Mucosa of descending colon (tissue), 3 donors: ENCODE measurements around the gene SDK2. TPM values are rescaled to one million over a fixed set of nuclear protein-coding genes. Genes with fewer than 3 reads are reported as not detected.
A peak's percentile ranks its signal among the peaks of the same experiment; 100 is the strongest.
"Not testable (repeated sequence)": the region's sequence is repeated elsewhere in the genome, so short reads cannot be mapped to it uniquely, and the experiment has no call there.

ENCODE experiments used
- ATAC-seq: fragments of 200-7000 bp; cut with Tn5 transposase; one replicate; pipeline ENCODE4 v1.9.1; 2020; ENCODE audit warnings: mild to moderate bottlenecking, moderate library complexity
- DNase-seq, 3 donors: peaks; one replicate each; pipeline ENCODE4 v3.0.0-alpha.2; 2020
- H3K36me3 ChIP-seq: fragments of 200-600 bp; one replicate; pipeline ENCODE4 v1.8.0; 2021; ENCODE audit warnings: low read depth, mild to moderate bottlenecking
- H3K4me1 ChIP-seq: fragments of 200-600 bp; one replicate; pipeline ENCODE4 v1.8.0; 2021; ENCODE audit warnings: low read depth, mild to moderate bottlenecking
- H3K4me3 ChIP-seq: fragments of 200-600 bp; one replicate; pipeline ENCODE4 v1.8.0; 2021; ENCODE audit warnings: mild to moderate bottlenecking
- H3K9me3 ChIP-seq: fragments of 200-600 bp; one replicate; pipeline ENCODE4 v1.8.0; 2021; ENCODE audit warnings: mild to moderate bottlenecking
- intact Hi-C, 2 donors: fragments of 100-400 bp; cut with DNase I in 1 of 2; cut with micrococcal nuclease in 1 of 2; formaldehyde crosslinking; loops; one replicate each; pipeline versions ENCODE4 v1.11.0 to v1.11.1; 2022; cut with DNase I, micrococcal nuclease
- total RNA-seq, 3 donors: library from RNA; stranded (reverse); fragmentation: NEBNext Ultra II Directional in 2 of 3; extraction: Animal tissue kit (Norgen Biotek cat#: 25700) in 2 of 3; gene quantifications; one replicate each; pipeline versions ENCODE4 v1.2.1 to v1.2.4, GENCODE V29; 2021 to 2023
- TF ChIP-seq, protein P1 (sequence below): fragments of 200-600 bp; IDR thresholded peaks from one replicate; pipeline ENCODE4 v1.8.0; 2022; ENCODE audit warnings: antibody characterized with exemption, mild to moderate bottlenecking
- donor health status: DM: no; HTN: no; CAD: no; lungs with moderate emphysema.
- donor health status: DM: no; HTN: no; CAD: no.
- donor health status: DM: no; HTN: yes; CAD: no.

Gene SDK2
- total RNA-seq, 3 donors from 2014 or later: 1.2 to 1.6 (median 1.3) TPM

DNA sequence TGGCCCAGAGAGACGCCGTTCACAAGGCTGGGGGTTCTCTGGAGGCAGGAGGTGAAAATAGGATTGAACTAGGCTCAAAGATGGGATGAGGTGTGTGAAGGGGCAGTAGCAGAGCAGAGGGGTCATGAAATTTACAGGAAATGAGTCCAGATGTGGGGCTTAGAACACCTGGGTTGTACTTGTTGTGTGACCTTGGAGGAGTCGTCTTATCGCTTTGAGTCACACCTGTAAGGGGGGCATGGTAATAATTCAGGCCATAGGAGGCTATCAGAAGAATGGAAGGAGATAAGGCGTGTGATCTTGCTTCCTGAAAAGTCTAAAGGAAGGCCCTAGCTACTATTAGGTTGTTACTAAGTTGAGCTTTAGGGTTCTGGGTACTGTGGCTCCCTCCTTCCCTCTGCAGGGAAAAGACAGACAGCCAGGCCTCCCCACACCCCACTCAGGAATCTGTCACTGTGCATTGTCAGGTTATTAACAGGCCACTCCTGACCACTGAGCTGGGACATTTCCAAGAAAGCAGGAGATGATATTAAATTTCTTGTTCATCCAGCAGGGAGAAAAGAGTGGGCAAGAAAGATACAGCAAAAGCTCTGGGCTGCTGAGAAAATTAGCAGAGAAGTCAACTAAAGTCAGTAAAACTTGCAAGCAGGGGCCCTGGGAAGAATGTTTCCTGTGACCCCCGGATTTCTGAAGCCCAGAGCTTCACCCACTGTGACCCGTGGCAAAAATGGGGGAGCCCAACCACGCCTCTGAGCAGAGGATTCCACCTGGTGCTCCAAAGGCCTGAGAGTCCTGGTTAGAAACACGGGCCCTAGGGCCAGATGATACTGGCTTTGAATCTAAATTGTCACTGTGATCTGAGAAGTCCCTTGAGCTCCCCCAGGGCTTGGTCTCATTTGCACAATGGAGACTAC is 326.5 kb downstream of the SDK2 start:
- Histone ChIP-seq H3K4me3 (no peak overlapping the region), H3K9me3 (no peaks in the 10 kb centered on the region), H3K4me1 (peaks cover 3% of the 10 kb centered on the region), H3K36me3 (no peaks in the 10 kb centered on the region)
- ATAC-seq (peak; percentile 25), DNase-seq (no peak)
- TF ChIP-seq, protein P1, sequence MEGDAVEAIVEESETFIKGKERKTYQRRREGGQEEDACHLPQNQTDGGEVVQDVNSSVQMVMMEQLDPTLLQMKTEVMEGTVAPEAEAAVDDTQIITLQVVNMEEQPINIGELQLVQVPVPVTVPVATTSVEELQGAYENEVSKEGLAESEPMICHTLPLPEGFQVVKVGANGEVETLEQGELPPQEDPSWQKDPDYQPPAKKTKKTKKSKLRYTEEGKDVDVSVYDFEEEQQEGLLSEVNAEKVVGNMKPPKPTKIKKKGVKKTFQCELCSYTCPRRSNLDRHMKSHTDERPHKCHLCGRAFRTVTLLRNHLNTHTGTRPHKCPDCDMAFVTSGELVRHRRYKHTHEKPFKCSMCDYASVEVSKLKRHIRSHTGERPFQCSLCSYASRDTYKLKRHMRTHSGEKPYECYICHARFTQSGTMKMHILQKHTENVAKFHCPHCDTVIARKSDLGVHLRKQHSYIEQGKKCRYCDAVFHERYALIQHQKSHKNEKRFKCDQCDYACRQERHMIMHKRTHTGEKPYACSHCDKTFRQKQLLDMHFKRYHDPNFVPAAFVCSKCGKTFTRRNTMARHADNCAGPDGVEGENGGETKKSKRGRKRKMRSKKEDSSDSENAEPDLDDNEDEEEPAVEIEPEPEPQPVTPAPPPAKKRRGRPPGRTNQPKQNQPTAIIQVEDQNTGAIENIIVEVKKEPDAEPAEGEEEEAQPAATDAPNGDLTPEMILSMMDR: no peak
- intact Hi-C loops: no loop called here

DNA sequence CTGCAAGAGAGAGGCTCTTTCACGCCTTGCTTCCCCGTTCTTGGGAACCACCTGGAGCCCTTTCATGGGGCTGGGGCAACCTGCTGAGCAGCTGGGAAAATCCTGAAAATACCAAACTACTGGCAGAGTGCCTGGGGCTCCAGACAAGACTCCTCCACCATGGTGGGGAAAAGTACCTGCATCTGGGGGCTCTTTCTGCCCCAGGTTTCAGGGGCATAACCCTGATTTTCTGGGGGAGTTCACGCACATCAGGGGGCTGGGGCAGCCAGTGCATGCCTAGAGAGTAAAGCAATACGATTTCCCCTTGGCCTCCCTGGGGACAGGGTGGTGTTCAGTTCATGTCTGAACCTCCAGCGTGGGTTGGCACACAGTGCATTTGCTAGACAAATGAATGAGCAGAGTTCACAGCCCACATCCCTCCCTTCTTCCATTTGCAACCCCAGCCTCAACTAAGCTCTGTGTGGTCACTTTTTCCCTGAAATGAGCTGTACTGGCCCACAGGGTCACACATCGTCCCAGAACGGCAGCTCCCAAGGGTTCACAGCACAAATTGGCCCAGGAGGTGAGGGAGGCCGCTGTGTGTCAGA is 327.2 kb downstream of the SDK2 start:
- Histone ChIP-seq H3K9me3 (no peaks in the 10 kb centered on the region), H3K36me3 (no peaks in the 10 kb centered on the region), H3K4me1 (peaks cover 3% of the 10 kb centered on the region), H3K4me3 (no peak overlapping the region)
- TF ChIP-seq, protein P1: no peak
- intact Hi-C loops: no loop called here
- ATAC-seq: no peak
- no peak for DNase-seq

- TF ChIP-seq, protein P1: no peak
- H3K4me1 ChIP-seq: peaks cover 3% of the 10 kb centered on the region
- H3K9me3 ChIP-seq: no peaks in the 10 kb centered on the region
- no peaks in the 10 kb centered on the region for H3K36me3 ChIP-seq
- DNase-seq (no peak), ATAC-seq (no peak)
- no peak overlapping the region for H3K4me3 ChIP-seq
- intact Hi-C loops: no loop called here
Measured at GRCh38 chr17:73315471-73315870, 328.8 kb downstream of the SDK2 start.

- no peaks in the 10 kb centered on the region for H3K36me3 ChIP-seq
Measured at GRCh38 chr17:73313526-73314127, 330.6 kb downstream of the SDK2 start.

DNA sequence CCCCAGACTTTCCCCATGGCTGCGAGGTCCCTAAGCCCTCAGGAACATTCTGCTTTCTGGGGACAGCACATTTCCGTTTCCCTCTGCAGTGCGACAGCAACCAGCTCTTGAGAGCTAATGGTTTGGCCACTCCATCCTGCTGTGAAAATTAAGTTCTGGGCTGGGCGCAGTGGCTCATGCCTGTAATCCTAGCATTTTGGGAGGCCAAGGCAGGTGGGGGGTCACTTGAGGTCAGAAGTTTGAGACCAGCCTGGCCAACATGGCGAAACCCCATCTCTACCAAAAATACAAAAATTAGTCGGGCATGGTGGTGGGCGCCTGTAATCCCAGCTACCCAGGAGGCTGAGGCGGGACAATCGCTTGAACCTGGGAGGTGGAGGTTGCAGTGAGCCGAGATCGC is 331.4 kb downstream of the SDK2 start:
- H3K4me3 ChIP-seq, ATAC-seq, H3K36me3 ChIP-seq, intact Hi-C loops, DNase-seq, H3K9me3 ChIP-seq: not testable (repeated sequence)
- H3K4me1 ChIP-seq: peaks cover 27% of the 10 kb centered on the region

More at GRCh38 chr17:73313526-73314127, 330.6 kb downstream of the SDK2 start:
- TF ChIP-seq, protein P1: no peak
- H3K9me3 ChIP-seq: no peaks in the 10 kb centered on the region
- peaks cover 21% of the 10 kb centered on the region for H3K4me1 ChIP-seq
- ATAC-seq: no peak
- intact Hi-C loops: no loop called here
- DNase-seq: no peak
- no peak overlapping the region for H3K4me3 ChIP-seq
